Tibial nerve (tissue), 4 donors: ENCODE results near the gene FNTB. TPM values are rescaled to one million over a fixed set of nuclear protein-coding genes. Genes with fewer than 3 reads are reported as not detected.

Experiments used
- DNase-seq, 2 donors: peaks; one replicate each; pipeline ENCODE4 v3.0.0-alpha.2; 2019; ENCODE audit warnings: low spot score in 2 of 2
- H3K27ac ChIP-seq, 4 donors: fragments of 200-600 bp; sonication (generic) in 3 of 4; one replicate each; pipeline ENCODE4 v1.5.1; 2017 to 2019; ENCODE audit warnings: mild to moderate bottlenecking in 1 of 4
- H3K27me3 ChIP-seq, 2 donors: fragments of 200-600 bp; sonication (generic) in 1 of 2; one replicate each; pipeline versions ENCODE4 v1.5.1 to v1.6.0; 2017 to 2019
- H3K36me3 ChIP-seq, 3 donors: fragments of 200-600 bp; sonication (generic); one replicate each; pipeline ENCODE4 v1.5.1; 2018 to 2019
- H3K4me1 ChIP-seq, 4 donors: fragments of 200-600 bp; sonication (generic) in 3 of 4; one replicate each; pipeline ENCODE4 v1.5.1; 2017 to 2019
- H3K4me3 ChIP-seq, 4 donors: fragments of 200-600 bp; sonication (generic) in 3 of 4; one replicate each; pipeline ENCODE4 v1.5.1; 2017 to 2019; ENCODE audit warnings: mild to moderate bottlenecking in 1 of 4, moderate library complexity in 1 of 4
- H3K9me3 ChIP-seq, 4 donors: fragments of 200-600 bp; sonication (generic) in 3 of 4; one replicate each; pipeline ENCODE4 v1.5.1; 2017 to 2019
- CTCF ChIP-seq, 5 experiments: fragments of 200-600 bp in 3 of 5; fragments of 450-650 bp in 2 of 5; sonication (generic) in 3 of 5; IDR thresholded peaks; one replicate each; pipeline ENCODE4 v1.5.1; 2016 to 2019; ENCODE audit warnings: antibody characterized with exemption in 5 of 5, mild to moderate bottlenecking in 3 of 5, moderate library complexity in 2 of 5
- EP300 ChIP-seq, 2 donors: sonication (generic); formaldehyde crosslinking; IDR thresholded peaks; one replicate each; pipeline ENCODE4 v1.6.1; 2017; ENCODE audit warnings: antibody characterized with exemption in 2 of 2, mild to moderate bottlenecking in 1 of 2
- POLR2A ChIP-seq, 2 donors: fragments of 450-650 bp; IDR thresholded peaks; one replicate each; pipeline ENCODE4 v1.6.1; 2017; ENCODE audit warnings: antibody characterized with exemption in 2 of 2, mild to moderate bottlenecking in 2 of 2, moderate library complexity in 2 of 2
- WGBS, 2 donors: methylation state at CpG; one replicate each; pipeline ENCODE4 v1.1.5; 2018; 5-methylcytosine and 5-hydroxymethylcytosine counted together
- total RNA-seq, 4 donors: library from RNA; depleted of rRNA; stranded (reverse); fragments of >200 nt; gene quantifications; one replicate each; pipeline ENCODE4 v1.1.0, GENCODE V29; 2016

FNTB gene
- total RNA-seq, 4 donors from 2014 or later: 21.0 to 34.5 (median 31.0) TPM

- no peak overlapping the region for H3K27ac ChIP-seq
- DNase-seq: no peak
- peaks cover 0 to 12% of the 10 kb centered on the region in 2 donors for H3K27me3 ChIP-seq
- H3K4me1 ChIP-seq: peaks cover 0 to 15% (median 8%) of the 10 kb centered on the region in 4 donors
- TF ChIP-seq POLR2A (IDR thresholded peaks at IDR 0.05) (no peak), CTCF (IDR thresholded peaks at IDR 0.05) (no peak), EP300 (IDR thresholded peaks at IDR 0.05) (no peak)
- H3K36me3 ChIP-seq: peaks cover 0 to 7% (median 0%) of the 10 kb centered on the region in 3 donors
- no peaks in the 10 kb centered on the region for H3K9me3 ChIP-seq
- WGBS, 2 donors: 76 to 98% methylated on average over 2 of the region's 2 CpGs
- no peak overlapping the region for H3K4me3 ChIP-seq
These were observed 19.7 kb upstream of the FNTB start for GRCh38 chr14:64966976-64967375.

GRCh38 chr14:64968167-64968566, 18.5 kb upstream of the FNTB start:
- no peak for DNase-seq
- no peak overlapping the region for H3K27ac ChIP-seq
- peaks cover 0 to 20% (median 10%) of the 10 kb centered on the region in 4 donors for H3K4me1 ChIP-seq
- H3K36me3 ChIP-seq: peaks cover 0 to 7% (median 0%) of the 10 kb centered on the region in 3 donors
- H3K27me3 ChIP-seq: peaks cover 0 to 12% of the 10 kb centered on the region in 2 donors
- 77 to 83% methylated on average over 7 of the region's 7 CpGs for WGBS, 2 donors
- H3K4me3 ChIP-seq: no peak overlapping the region
- no peaks in the 10 kb centered on the region for H3K9me3 ChIP-seq
- TF ChIP-seq CTCF (IDR thresholded peaks at IDR 0.05) (no peak), EP300 (IDR thresholded peaks at IDR 0.05) (no peak), POLR2A (IDR thresholded peaks at IDR 0.05) (no peak)

- Histone ChIP-seq H3K36me3 (peaks cover 0 to 7% (median 0%) of the 10 kb centered on the region in 3 donors), H3K4me3 (no peak overlapping the region), H3K27me3 (peaks cover 0 to 12% of the 10 kb centered on the region in 2 donors), H3K27ac (no peak overlapping the region), H3K4me1 (peaks cover 0 to 20% (median 10%) of the 10 kb centered on the region in 4 donors), H3K9me3 (no peaks in the 10 kb centered on the region)
- no peak for DNase-seq
- 77 to 81% methylated on average over 6 of the region's 6 CpGs for WGBS, 2 donors
- TF ChIP-seq EP300 (IDR thresholded peaks at IDR 0.05): no peak
- TF ChIP-seq CTCF (IDR thresholded peaks at IDR 0.05): no peak
- TF ChIP-seq POLR2A (IDR thresholded peaks at IDR 0.05): no peak
These were observed 18.0 kb upstream of the FNTB start for GRCh38 chr14:64968651-64969050.

- Histone ChIP-seq H3K9me3 (no peaks in the 10 kb centered on the region), H3K36me3 (peaks cover 0 to 7% (median 0%) of the 10 kb centered on the region in 3 donors), H3K4me3 (no peak overlapping the region), H3K27ac (no peak overlapping the region), H3K4me1 (peaks cover 0 to 20% (median 10%) of the 10 kb centered on the region in 4 donors), H3K27me3 (peaks cover 0 to 12% of the 10 kb centered on the region in 2 donors)
- WGBS, 2 donors: 81 to 89% methylated on average over 3 of the region's 3 CpGs
- no peak for TF ChIP-seq EP300 (IDR thresholded peaks at IDR 0.05)
- no peak for TF ChIP-seq CTCF (IDR thresholded peaks at IDR 0.05)
- no peak for TF ChIP-seq POLR2A (IDR thresholded peaks at IDR 0.05)
- no peak for DNase-seq
These were observed 16.7 kb upstream of the FNTB start for GRCh38 chr14:64970041-64970440.

GRCh38 chr14:64970776-64971477, 15.8 kb upstream of the FNTB start:
- DNase-seq: no peak

More at GRCh38 chr14:64970776-64971477, 15.8 kb upstream of the FNTB start:
- Histone ChIP-seq H3K27me3 (peaks cover 0 to 12% of the 10 kb centered on the region in 2 donors), H3K4me1 (peaks cover 0 to 20% (median 10%) of the 10 kb centered on the region in 4 donors), H3K4me3 (peak overlapping the region in 2 of 4 donors; percentile 64 to 77), H3K27ac (no peak overlapping the region), H3K36me3 (peaks cover 0 to under 1% (median 0%) of the 10 kb centered on the region in 3 donors), H3K9me3 (no peaks in the 10 kb centered on the region)
- WGBS, 2 donors: 55 to 56% methylated on average over 8 of the region's 8 CpGs
- TF ChIP-seq EP300 (IDR thresholded peaks at IDR 0.05) (no peak), CTCF (IDR thresholded peaks at IDR 0.05) (no peak), POLR2A (IDR thresholded peaks at IDR 0.05) (no peak)
